H1 (cell line): Measurements from ENCODE around the gene INTS7. TPM values are rescaled to one million over a fixed set of nuclear protein-coding genes. Genes with fewer than 3 reads are reported as not detected.

Source experiments
- polyA plus RNA-seq, 7 experiments: library from polyadenylated mRNA; depleted of rRNA in 3 of 7; stranded (reverse) in 5 of 7; unstranded in 2 of 7; fragments of >200 nt in 5 of 7; fragments of 200-250 nt in 2 of 7; gene quantifications; 1 replicate in 5 of 7; 2 replicates in 1 of 7; 4 replicates in 1 of 7; pipeline versions ENCODE4 v1.2.1 to v1.2.3, GENCODE V29; 2011 to 2013; ENCODE audit warnings: missing spikeins in 2 of 7, mixed read lengths in 2 of 7
- total RNA-seq: library from RNA; stranded (reverse); fragmentation: NEBNext Ultra II Directional; extraction: Animal tissue kit (Norgen Biotek cat#: 25700); gene quantifications from 2 replicates; pipeline ENCODE4 v1.2.1, GENCODE V29; 2021
- TF ChIP-seq, protein P1 (sequence below): fragments of 300-600 bp; sonication (generic); IDR thresholded peaks from 2 replicates; pipeline ENCODE4 v1.7.1; 2012; ENCODE audit warnings: low read length, moderate library complexity, mild to moderate bottlenecking, inconsistent platforms; ENCODE audit not compliant: insufficient replicate concordance

INTS7 gene
- total and polyA plus RNA-seq, 2 of the 8 experiments (the other 6 are each of a cell fraction or from before 2014, with no cell fraction given) = 15.2 to 22.4 TPM

- TF ChIP-seq, protein P1, sequence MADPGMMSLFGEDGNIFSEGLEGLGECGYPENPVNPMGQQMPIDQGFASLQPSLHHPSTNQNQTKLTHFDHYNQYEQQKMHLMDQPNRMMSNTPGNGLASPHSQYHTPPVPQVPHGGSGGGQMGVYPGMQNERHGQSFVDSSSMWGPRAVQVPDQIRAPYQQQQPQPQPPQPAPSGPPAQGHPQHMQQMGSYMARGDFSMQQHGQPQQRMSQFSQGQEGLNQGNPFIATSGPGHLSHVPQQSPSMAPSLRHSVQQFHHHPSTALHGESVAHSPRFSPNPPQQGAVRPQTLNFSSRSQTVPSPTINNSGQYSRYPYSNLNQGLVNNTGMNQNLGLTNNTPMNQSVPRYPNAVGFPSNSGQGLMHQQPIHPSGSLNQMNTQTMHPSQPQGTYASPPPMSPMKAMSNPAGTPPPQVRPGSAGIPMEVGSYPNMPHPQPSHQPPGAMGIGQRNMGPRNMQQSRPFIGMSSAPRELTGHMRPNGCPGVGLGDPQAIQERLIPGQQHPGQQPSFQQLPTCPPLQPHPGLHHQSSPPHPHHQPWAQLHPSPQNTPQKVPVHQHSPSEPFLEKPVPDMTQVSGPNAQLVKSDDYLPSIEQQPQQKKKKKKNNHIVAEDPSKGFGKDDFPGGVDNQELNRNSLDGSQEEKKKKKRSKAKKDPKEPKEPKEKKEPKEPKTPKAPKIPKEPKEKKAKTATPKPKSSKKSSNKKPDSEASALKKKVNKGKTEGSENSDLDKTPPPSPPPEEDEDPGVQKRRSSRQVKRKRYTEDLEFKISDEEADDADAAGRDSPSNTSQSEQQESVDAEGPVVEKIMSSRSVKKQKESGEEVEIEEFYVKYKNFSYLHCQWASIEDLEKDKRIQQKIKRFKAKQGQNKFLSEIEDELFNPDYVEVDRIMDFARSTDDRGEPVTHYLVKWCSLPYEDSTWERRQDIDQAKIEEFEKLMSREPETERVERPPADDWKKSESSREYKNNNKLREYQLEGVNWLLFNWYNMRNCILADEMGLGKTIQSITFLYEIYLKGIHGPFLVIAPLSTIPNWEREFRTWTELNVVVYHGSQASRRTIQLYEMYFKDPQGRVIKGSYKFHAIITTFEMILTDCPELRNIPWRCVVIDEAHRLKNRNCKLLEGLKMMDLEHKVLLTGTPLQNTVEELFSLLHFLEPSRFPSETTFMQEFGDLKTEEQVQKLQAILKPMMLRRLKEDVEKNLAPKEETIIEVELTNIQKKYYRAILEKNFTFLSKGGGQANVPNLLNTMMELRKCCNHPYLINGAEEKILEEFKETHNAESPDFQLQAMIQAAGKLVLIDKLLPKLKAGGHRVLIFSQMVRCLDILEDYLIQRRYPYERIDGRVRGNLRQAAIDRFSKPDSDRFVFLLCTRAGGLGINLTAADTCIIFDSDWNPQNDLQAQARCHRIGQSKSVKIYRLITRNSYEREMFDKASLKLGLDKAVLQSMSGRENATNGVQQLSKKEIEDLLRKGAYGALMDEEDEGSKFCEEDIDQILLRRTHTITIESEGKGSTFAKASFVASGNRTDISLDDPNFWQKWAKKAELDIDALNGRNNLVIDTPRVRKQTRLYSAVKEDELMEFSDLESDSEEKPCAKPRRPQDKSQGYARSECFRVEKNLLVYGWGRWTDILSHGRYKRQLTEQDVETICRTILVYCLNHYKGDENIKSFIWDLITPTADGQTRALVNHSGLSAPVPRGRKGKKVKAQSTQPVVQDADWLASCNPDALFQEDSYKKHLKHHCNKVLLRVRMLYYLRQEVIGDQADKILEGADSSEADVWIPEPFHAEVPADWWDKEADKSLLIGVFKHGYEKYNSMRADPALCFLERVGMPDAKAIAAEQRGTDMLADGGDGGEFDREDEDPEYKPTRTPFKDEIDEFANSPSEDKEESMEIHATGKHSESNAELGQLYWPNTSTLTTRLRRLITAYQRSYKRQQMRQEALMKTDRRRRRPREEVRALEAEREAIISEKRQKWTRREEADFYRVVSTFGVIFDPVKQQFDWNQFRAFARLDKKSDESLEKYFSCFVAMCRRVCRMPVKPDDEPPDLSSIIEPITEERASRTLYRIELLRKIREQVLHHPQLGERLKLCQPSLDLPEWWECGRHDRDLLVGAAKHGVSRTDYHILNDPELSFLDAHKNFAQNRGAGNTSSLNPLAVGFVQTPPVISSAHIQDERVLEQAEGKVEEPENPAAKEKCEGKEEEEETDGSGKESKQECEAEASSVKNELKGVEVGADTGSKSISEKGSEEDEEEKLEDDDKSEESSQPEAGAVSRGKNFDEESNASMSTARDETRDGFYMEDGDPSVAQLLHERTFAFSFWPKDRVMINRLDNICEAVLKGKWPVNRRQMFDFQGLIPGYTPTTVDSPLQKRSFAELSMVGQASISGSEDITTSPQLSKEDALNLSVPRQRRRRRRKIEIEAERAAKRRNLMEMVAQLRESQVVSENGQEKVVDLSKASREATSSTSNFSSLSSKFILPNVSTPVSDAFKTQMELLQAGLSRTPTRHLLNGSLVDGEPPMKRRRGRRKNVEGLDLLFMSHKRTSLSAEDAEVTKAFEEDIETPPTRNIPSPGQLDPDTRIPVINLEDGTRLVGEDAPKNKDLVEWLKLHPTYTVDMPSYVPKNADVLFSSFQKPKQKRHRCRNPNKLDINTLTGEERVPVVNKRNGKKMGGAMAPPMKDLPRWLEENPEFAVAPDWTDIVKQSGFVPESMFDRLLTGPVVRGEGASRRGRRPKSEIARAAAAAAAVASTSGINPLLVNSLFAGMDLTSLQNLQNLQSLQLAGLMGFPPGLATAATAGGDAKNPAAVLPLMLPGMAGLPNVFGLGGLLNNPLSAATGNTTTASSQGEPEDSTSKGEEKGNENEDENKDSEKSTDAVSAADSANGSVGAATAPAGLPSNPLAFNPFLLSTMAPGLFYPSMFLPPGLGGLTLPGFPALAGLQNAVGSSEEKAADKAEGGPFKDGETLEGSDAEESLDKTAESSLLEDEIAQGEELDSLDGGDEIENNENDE = no peak
These were observed 138.4 kb downstream of the INTS7 start (continued) for GRCh38 chr1:211896958-211897357.
